Measurements from ENCODE around the gene WDR64.

Gene WDR64

DNA sequence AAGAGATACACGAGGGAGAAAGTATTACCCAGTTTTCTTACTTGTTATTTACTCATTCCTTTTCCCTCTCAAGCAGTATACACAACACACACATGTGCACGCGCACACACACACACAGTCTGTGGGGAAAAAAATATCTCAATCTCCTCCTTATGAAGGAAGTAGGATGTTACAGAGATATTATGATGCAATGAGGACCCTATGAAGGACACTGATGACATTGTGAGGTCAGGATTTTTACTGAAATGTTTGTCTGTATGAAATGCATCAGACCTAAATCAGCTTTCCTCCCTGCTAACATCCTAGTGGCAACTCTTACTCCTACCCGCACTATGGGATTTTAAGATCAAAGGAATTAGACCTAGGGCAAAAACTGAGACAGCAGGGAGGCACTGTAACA, at the start of gene WDR64:
Gene WDR64, plus strand, starts transcription at position 270 of the 400 bp plus-strand sequence. CDS start 204 bp downstream, outside the sequence.
- DNase-seq = no peak

GRCh38 chr1:241603731-241604245, 48.3 kb upstream of the WDR64 start:
- no peak for DNase-seq

DNA sequence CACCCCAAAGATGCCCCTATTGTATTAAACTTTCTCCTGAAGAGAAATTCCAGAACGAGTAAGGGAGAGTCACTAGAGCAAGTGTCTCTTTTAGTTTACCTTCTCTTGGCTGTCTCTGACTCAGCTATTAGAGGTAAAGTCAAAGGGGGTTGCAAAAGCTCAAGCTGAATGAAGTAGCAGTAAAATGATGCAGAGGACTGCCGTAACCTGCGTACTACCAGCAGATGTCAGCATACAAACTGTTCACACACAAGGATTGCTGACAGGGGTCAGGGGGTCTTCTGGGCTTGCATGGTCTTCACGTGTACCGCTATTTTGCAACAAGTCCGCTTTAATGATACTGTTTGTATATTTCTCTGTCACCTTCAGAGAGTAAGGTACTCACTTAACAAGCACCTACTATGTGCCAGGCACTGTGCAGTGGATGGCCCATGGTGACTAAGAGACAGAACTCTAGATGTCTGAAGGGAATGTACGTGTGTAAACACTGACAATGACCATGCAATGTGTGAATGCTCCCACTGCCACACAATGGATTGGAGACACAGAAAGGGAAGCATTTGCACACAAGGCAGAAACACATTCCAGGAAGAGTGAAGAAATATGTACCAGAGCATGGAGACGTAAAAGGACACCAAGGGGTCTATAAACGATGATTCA, 46.8 kb upstream of the WDR64 start:
- peak; percentile 24 for DNase-seq

GRCh38 chr1:241606544-241606943, 45.5 kb upstream of the WDR64 start:
- DNase-seq = no peak

DNA sequence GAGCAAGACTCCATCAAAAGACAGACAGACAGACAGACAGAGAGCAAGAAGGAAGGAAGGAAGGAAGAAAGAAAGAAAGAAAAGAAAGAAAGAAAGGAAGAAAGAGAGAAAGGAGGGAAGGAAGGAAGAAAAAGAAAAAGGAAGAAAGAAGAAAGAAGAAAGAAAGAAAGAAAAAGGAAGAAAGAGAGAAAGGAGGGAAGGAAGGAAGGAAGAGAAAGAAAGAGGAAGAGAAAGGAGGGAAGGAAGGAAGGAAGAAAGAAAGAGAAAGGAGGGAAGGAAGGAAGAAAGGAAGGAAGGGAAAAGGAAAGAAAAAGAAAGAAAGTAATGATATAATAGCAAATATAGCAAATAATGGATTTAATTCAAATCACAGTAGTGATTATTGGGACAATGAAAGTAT, 44.6 kb upstream of the WDR64 start:
- no peak for DNase-seq

- no peak for DNase-seq
These were observed 43.6 kb upstream of the WDR64 start for GRCh38 chr1:241608379-241609033.

DNA sequence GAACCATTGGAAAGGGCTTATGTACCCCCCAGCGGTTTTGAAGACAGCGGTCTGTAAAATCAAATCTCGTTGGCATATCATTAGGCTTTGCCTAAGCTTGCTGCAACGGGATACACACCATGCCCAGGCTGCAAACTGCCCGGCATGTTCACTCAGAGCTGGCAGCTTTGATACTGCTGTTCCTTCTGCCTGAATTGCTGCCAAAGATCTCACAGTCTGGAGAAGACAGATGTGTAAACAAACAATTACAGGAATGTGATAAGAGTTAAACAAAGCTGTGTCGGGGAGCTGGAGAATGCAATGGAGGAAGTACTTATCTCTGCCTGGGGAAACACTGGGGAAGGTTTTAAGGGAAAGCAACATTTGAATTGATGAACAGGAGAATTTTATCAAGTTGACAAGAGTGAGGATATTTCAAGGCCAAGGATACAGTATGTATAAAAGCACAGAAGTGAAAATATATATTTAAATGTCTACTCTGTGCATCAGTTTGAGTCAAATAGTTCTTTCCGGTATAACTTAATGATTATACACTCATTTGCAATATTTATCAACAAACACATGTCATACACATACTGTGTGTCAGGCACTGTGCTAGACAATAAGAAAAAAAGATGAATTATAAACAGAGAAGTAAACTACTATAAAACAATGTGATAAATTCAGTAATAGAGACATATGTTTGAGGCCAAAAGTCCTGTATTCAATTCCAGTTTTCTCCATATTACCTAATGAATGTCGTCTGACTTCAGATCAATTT, 41.8 kb upstream of the WDR64 start:
- DNase-seq = peak; percentile 78

DNA sequence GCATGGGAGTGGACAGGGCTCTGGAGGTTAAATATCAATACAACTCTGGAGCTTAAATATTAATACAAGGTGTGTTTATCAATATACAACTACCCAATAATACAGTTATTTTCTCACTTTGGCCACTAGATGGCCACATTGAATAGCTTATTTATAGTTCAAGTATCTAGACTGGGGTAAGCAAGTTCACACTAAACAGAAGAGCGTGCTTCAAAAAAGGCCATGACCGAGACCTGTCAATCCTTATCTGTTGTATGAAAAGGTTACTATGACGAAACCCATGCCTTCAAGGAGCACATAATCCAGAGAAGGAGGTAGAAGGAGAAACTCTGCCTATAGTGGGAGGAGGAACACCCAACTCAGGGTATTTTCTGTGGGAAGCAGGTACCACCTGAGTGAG, 41.0 kb upstream of the WDR64 start:
- DNase-seq = peak; percentile 90

- DNase-seq = peak; percentile 17
These were observed 40.3 kb upstream of the WDR64 start for GRCh38 chr1:241611736-241612135.

GRCh38 chr1:241612533-241613477, 39.3 kb upstream of the WDR64 start:
- DNase-seq = peak; percentile 9

DNA sequence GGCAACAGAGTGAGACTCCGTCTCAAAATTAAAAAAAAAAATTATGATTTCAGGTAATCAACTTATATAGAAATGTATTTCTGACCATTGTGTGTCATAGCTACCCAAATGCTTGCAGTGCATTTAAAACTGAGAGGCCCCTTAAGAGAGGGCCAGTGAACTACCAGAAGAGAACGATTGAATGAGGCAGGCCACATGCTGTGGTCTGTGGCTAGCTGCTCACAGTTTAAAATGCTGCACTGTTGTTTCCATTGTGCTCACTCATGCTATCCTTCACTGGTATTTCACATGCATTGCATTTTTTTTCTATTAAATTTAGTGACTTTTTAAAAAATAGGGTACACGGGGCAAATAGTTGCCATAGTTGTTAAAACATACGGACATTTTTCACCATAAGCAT, 37.9 kb upstream of the WDR64 start:
- DNase-seq = no peak

- DNase-seq = no peak
These were observed 37.5 kb upstream of the WDR64 start for GRCh38 chr1:241614572-241614971.

DNA sequence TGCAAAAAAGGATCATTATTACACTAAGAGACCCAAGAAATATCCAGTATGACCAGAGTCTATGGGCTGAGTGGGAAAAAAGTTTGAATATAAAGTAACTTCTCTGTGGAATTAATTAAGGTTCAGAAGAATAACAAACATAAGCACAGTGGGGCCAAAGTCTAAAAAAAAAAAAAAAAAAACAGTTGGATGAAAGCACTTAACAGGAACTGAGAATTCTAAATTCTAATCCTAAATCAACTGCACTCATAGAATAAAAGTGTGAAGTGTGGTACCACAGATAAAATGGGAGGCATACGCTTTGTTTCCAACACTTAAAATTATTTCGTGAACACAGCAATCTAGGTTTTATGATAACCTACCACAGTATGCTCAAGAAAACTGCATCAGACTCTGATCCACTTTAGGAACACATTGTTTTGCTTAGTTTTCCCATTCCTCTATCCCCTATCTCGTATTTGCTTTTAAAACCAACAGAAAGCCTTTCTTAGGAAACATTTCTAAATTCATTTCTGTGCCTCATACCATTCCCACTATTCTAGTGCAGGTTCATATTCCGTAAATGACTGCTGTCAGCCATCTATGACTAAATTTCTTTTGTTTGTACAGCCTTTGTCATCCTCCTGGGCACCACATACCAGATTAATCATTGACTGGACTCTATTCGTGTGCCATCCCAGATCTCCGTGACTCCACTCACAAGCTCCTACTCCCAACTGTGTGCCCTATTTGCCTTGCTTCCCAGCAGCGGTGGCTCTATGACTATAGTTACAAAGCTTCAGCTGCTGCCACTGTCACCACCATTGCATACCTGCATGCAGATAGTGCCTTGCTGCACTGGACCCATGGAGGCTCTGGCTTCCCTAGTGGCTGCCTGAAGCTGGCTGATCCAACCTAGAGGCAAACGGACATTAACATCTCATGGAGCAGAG, 36.8 kb upstream of the WDR64 start:
- DNase-seq = peak; percentile 96

DNA sequence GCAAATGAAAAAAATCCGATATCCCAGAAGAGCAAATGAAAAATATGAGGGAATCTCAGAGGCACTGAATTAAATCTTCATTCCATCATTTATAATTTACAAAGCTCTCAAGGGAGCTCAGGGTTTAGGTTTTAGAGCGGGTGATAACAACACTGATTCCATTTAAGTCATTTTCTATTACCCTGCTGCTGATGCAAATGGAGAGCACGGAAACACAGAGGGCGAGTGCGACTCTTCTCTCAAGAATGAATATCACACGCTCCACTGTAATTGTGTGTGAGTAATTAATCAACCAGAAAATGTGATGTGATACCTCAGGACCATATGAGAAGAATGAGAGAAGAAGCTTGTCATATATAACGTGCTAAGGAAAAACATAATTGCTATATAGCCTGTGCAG, 34.7 kb upstream of the WDR64 start:
- no peak for DNase-seq

DNA sequence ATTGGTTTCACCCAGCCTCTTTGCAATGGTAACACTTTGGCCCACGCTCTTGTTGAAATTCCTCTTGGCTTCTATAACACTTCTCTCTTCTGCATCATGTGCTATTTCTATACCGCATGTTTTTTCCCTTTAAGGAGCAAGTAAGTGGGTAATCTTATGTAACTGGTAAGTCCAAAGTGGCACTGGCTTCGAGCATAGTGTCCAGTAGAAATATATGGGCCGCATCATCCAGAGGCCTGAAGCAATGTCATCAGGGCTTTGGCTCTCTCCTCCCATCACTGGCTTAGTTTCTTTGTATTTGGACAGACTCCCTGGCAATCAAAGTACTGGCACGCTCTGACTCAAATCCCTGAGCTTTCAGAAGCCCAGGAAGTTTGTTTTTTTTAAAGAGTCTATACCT, 29.4 kb upstream of the WDR64 start:
- no peak for DNase-seq

DNA sequence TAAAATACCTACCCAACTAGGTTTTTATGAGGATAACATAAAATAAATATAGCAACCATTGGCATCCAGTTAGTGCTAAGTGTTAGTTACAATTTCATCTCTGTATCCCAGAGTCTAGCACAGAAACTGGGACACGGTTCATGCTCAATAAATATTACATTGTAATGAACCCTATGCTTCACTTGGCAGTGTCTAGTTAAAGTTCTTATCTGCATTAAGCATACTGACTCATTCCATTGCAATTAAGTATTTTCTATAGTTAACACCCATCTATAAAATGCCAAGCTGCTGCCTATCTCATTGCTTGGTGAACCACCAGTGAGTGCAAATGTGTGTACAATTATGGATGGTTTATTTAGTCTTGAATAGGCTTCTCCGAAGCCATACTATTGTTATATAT, 27.1 kb upstream of the WDR64 start:
- no peak for DNase-seq

DNA sequence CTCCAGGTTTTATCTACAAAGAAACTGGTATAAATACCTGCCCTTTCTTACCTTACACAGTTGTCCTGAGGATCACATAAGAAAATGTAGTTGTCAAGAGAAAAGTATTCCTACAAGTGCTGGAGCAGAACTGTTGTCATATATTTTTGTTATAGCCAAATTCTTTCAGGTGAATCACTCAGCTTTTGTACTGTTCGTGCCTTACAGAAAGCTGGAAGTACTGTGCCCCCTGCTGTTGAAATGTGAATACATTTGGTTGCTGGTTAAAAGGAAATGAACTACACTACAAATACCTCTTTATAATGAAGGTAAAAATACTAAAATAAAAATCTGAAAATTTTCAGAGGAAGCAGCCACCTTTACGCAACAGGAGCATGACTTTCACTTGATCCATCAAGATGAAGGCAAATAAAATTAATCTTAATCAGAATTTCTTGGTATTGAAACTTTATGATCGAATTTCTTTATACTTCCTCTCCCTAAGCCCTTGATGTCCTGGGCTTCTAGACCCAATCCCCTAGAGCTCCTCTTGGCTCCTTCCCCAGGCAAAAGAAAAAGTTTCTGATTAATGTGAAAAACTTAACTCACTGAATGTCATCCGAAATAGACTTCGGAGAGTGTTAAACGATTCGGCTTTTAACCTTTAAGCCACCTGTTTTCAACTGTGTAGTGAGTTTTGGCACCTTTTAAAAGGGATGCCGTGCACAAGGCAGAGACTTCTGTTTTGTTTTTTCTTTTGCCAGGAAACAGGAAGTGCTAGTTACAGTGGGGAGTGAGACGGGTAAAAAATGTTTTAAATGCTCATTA, 24.4 kb upstream of the WDR64 start:
- peak; percentile 83 for DNase-seq

DNA sequence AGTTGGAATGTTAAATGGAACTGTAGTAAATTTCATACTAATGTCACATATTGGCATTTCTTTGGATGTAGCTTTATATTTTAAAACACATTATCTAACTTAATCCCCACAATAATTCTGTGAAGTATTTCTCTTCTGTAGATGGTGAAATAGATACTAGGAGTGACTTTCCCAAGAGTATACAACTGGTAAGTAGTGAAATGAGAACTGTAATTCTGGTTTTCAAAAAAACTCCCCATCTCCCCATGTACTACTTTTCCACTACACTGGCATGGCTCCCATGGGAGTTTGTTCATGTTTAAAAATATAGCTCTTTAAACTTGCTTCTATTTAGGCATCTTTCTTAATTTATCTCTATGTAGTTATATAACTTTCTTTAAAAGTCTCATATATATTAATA, 22.1 kb upstream of the WDR64 start:
- DNase-seq = no peak

- no peak for DNase-seq
These were observed 21.6 kb upstream of the WDR64 start for GRCh38 chr1:241630476-241630875.

DNA sequence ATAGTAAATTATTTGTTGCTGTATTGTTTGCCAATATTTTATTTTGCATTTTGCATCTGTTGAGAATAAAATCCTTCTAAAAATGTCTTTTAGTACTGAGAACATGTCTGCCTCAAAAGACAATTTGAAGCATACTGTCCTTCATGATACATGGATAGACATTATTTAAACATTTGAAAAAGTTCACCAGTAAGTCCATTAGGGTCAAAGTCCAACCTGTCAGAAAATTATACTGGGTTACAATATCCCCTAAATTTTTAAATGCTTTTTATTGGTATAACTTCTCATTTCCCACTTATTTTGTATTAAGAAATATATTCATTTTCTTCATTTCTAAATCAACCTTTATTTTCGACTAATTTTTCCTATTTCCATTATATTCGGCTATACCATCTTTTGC, 21.2 kb upstream of the WDR64 start:
- no peak for DNase-seq

- no peak for DNase-seq
These were observed 20.4 kb upstream of the WDR64 start for GRCh38 chr1:241631674-241632073.

Measured in DMS53 (cell line).